HG02884 (cell line): Measurements from ENCODE around the gene CHFR.
"Not testable (repeated sequence)": the region's sequence is repeated elsewhere in the genome, so short reads cannot be mapped to it uniquely, and the experiment has no call there.

Experiments used
- ATAC-seq: cut with Tn5 transposase; IDR thresholded peaks from one replicate; pipeline ENCODE4 v1.9.1; 2021; ENCODE audit warnings: mild to moderate bottlenecking, moderate library complexity; ENCODE audit not compliant: unreplicated experiment

CHFR gene

DNA sequence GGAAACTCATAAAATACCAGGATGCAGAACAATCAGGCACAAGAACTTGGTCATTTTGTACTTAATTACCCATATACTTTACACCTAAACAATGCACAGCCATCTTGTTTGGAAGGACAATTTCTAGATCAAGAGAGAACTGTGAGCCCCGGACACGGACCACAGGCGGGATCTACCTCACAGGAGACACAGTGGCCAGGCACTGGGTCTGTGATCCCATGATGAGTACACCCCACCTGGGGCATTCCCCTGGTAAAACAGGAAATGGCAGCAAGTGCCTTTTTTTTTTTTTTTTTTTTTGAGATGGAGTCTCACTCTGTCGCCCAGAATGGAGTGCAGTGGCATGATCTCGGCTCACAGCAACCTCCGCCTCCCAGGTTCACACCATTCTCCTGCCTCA is 74.0 kb downstream of the CHFR start:
- no peak for ATAC-seq

DNA sequence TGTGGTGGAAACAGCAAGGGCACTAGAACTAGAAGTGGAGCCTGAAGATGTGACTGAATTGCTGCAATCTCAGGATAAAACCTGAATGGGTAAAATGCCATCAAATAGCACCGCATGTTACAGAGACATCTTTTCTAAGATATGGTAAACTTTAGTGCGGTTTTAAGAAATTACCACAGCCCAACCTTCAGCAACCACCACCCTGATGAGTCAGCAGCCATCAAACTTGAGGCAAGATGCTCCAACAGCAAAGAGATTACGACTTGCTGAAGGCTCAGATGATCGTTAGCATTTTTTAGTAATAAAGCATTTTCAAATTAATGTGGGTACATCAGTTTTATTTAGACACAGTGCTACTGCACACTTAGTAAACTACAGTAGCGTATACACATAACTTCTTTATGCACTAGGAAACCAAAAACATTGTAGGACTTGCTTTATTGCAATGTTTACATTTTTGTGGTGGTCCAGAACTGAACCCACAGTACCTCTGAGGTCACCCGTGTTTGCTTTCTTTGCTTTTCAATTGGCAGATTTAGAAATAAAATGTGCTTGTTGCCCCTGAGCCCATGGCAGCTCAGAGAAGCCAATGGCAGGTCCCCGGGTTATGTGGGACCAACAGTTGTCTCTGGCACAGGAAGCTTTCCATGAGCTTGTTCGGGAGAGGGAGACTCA is 74.6 kb downstream of the CHFR start:
- ATAC-seq, result no peak

DNA sequence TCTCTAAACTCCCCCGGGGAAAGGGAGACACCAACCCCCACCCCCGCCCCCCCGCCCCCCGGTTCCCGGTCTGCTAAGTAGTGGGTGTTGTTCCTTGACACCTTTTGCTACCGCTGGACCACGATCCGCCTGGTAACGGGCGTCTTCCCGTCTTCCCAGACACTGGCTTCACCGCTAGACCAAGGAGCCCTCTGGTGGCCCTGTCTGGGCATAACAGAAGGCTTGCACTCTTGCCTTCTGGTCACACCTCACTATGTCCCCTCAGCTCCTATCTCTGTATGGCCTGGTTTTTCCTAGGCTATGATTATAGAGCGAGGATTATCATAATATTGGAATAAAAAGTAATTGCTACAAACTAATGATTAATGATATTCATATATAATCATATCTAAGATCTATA is 78.0 kb downstream of the CHFR start:
- not testable (repeated sequence) for ATAC-seq

DNA sequence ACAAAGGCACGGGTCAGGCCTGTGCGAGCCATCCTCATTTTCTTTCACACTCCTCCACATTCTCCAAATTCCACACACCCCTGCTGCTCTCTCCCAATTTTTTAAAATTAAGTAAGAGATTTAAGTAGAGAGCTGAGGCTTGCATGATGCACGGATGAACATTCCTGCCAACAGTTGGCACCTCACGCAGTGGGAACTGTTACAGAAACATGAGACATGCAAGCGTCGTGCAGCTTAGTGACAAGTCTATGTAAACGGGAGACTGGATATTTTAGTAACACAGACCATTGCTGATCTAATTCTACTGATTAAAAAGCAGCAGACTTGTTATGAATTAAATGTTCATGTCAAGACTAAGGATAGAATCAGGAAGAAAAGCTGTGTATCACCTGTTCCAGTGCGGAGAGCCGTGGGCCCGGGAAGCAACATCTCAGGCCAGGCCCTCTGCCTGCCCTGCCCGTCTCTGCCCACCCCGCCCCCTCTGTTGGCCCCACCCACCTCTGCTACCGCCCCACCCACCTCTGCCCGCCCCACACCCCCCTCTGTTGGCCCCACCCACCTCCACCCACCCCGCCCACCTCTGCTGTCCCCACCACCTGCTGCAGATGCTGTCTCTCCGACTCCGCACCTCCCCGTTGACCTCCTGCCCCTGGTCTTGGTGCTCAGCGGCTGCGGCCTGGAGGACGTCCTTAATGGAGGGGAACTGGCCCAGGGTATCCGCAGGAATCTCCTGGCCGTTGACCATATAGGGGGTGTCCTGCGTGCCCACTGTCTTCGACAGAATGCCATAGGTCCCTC is 79.9 kb downstream of the CHFR start:
- ATAC-seq, result no peak

DNA sequence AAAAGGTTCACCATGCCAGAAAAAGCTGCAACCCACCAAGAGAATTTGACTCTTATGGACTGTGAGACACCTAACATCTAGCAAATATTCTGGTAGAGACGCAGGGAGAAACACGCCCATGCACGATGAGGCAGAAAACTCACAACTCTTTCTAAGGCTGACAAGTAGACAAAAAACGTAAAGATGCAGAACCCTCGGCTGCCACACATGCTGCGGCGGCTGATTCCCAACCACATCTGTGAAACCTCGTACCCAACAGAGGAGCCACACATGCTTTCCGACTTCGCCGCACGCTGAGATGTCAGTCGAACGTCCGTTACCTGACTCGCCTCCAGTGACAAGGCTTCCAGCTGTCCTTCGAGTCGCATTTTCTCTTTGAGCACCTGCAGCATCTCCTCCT is 80.5 kb downstream of the CHFR start:
- no peak for ATAC-seq

DNA sequence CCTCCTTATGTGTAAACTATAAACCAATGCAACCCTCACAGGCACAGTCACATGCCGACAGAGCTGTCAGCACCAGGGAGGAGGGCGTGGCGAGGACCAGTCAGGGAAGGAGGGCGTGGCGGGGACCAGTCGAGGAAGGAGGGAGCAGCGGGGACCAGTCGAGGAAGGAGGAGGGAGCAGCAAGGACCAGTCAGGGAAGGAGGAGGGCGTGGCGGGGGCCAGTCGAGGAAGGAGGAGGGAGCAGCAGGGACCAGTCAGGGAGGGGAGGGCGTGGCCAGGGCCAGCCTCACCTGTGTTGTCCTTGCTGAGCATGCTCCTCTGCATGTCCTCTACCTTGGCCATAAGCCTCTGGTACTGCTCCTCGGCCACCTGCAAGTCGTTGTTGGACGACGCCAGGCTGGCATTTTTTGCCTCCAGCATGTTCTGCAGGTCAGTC is 83.0 kb downstream of the CHFR start:
- no peak for ATAC-seq

DNA sequence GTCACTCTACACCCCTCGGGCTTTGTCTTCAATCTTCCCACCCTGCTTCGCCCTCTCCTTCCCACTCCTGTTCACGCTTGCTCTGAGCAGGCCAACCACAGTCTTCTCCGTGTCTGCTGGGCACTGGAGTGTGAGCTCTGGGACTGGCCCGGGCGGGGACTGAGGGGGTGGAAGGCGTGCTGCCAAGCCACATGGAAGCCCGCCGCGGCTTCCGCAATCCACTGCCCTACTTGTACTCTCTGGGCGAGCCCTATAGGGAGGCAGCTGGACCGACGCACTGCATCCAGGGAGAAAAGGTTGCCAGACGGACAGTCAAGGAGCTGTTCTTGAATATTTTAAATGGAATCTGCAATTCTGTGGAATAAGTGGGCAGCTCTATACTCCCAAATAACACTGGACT is 83.5 kb downstream of the CHFR start:
- ATAC-seq, result no peak

DNA sequence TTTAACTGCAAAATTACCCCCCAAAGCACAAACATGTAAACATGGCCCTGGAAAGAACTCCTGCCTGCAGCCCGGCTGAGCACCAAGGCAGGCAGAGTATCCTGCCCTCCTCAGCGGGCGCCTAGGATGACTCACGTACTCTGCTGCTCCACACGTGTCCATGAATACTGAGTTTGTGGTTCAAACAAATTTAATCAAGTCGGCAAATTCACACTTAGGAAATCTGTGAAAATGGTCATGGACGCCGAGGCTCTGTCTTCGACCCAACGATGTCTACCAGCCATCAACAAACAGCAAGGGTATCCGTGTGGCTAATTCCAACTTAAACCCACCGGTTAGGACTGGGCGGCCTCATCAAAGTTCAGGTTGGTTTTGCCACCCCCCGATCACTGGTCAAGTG is 84.3 kb downstream of the CHFR start:
- ATAC-seq, result no peak

DNA sequence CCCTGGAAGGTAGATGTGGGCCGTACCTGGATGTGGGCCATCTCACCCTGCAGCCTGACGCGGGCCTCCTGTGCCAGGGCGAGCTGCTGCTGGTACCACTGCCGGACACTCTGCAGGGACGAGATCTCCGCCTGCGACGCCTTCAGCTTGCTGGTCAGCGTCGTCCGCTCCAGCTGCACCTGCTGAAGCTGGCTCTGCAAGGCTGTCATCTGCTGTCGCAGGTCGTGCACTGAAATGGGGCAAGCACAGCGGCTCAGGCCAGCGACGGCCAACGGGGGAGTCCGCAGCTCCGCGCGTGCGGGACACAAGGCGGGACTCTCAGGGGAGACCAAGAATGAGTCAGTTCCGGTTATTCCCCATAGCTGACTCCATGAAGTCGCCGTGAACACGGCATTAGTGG is 85.7 kb downstream of the CHFR start:
- no peak for ATAC-seq

DNA sequence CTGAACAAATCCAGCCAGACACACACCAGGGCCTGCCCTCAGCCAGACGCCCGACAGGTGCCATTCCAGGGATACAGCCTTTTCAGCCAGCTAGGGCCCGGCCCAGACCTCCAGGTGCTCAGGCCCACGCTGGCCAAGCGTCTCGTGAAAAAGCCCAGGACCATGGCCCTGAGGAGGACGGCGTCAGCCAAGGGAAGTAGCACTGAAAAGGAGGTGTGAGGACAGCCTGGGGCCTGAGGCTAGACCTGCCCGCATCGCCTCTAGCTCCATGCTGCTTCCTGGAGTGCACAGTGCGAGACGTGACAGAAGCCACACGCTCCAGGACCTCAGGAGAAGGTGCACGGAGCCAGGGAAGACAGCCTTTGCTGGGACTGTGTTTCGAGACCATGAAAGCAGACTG is 88.6 kb downstream of the CHFR start:
- no peak for ATAC-seq

DNA sequence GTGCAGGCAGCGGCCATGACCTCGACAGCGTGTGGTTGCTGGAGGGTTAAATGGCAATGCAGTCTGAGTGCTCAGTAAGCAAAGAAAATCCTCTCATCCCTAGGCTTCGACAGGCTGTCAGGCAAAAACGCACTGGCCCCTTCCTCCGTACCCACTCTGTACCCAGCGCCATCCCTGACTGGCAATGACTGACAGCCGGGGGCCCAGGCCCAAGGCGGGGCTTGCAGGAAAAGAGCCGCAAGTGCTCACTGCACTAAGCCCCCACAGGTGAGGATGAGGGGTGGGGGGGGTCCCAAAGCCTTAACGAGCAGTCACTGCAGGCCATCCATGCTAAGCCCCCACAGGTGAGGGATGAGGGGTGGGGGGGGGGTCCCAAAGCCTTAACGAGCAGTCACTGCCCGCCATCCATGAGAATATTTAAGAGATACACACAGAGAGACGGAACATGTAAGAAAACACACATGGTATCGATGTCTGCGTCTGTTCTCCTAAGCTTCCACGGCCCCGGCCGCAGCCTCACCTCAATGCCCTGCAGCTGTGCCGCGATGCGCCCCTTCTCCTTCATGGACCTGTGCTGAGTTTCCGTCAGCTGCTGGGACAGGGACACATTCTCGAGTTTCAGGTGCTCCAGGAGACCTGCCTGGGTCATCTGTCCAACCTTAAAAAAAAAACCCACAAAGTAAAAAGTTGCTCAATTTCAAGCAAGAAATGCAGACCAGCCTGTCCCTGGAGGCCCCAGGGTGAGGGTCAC is 89.4 kb downstream of the CHFR start:
- ATAC-seq, result no peak

DNA sequence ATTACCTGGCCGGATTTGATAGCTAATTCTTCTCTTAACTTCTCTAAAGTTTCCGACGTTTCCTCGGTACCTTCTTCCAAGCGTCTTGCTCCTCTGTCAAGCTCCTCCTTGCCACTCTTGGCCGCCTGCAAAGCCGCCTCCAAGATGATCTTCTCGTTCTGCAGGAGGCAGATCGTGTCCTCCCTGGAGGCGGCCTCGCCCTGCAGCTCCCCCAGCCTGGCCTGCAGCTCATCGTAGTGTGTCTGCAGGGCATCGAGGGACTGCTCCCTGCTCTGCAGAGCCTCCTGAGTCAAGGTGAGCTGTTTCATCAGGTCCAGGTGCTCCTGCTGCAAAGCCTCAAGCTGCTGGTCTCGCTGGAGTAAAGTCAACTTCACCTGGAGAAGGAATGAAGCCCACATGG is 91.6 kb downstream of the CHFR start:
- ATAC-seq, result no peak

DNA sequence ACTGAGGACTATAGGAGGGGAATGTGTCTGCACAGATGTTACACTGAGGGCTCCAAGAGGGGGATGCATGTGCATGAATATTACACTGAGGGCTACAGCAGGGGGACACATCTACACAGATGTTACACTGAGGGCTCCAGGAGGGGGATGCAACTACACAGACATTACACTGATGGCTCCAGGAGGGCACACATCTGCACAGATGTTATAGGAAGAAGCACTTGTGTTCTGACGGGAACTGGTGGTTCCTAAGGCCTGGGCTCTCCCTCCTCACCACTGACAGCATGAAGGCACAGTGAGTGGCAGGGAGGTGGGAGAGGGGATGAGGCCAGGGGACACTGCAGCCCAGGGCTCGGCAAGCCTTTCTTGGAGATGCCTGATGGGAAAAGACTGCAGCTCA is 95.5 kb downstream of the CHFR start:
- not testable (repeated sequence) for ATAC-seq

DNA sequence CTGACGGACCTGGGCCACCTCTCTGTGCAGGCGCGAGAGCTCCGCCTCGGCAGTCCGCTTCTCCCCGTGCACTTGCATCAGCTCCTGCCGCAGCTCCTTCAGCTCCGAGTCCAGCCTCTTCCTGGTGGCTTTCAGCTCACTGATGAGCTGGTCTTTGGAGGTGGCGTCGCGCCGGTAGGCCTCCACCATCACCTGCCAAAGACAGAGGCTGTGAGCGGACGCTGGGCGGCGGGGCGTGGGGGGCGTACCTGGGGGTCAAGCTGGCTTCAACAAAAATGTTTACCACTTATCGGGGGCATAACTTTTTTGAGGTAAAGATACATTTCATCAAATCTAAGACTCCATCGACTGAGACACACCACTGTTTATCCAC is 98.3 kb downstream of the CHFR start:
- no peak for ATAC-seq

DNA sequence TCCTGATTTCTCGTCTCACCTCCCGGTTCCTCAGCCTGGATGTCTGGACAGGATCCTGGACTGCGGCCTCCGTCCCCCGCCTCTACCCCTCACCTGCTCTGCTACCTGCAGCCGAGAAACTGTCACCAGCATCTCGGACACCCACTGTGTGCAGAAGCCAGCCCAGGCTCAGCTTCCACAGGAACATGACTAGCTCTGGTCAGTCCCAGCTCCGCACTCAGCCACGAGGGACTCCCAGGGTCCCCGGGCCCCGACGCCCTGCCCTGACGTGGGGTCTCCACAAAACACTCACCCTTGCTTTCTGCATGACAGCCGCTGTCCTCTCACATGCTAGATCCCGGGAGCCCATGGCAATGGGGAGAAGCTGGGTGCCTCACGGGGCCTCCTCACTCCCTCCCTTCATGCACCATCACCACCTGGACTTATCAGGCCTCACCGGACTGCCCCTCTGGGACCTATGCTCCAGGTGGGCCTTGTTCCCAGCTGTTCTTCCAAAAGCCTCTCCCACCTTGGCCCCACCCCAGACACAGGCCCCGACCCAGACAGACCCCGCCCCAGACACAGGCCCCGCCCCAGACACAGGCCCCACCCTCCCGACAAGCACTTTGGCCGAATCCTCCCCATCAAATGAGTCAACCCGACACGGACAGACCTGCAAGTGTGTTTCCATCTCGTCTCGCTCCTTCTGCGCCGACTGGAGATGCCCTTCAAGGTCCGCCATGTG is 98.9 kb downstream of the CHFR start:
- no peak for ATAC-seq

DNA sequence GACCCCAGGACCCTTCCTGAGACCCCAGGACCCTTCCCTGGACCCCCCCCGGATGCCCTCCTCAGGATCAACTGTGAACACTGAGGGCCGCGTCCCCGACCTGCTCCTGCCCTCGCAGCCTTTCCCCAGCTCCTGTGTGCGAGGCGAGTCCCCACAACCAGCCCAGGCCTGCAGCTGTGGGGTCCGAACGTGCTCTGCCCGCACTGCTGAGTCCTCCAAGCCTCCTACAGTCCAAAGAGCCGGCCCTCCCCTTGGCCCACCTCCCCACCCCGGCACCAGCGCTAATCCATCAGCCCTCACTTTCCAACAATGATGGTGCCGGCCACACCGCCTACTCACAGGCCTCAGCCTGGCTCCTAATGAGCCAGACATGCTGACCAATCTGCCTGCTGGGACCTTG is 99.5 kb downstream of the CHFR start:
- ATAC-seq, result no peak

DNA sequence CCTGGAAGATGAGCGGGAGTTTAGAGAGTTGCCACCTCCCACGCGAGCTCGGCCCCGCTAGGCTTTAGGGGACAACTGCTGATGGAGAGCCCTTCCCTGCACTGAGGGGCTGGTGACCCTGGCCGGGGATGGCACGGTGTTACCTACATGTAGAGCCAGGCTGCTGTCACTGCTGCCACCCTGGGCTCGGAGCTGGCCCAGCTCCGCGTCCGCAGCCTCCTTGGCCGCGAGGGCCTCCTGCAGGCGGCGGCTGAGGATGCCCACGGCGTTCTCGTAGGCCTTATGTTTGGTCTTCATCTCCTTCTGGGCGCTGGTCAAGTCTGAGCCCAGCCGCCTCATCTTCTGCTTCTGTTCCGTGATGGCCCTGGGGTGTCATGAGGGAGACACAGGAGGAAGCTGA is 101.2 kb downstream of the CHFR start:
- ATAC-seq, result no peak

DNA sequence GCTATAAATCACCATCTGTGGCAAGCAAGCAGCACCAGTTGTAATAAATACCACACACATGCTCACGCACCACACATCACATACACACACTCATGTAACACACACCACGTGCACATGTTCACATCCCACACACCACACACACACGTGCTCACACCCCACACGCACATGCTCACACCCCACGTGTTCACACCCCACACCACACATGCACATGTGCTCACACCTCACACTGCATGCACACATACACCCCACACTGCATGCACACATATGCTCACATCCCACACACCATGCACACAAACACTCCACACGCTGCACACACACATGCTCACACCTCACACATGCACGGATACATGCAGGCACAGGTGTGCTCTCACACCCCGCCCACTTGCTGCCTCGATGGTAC is 102.8 kb downstream of the CHFR start:
- no peak for ATAC-seq

DNA sequence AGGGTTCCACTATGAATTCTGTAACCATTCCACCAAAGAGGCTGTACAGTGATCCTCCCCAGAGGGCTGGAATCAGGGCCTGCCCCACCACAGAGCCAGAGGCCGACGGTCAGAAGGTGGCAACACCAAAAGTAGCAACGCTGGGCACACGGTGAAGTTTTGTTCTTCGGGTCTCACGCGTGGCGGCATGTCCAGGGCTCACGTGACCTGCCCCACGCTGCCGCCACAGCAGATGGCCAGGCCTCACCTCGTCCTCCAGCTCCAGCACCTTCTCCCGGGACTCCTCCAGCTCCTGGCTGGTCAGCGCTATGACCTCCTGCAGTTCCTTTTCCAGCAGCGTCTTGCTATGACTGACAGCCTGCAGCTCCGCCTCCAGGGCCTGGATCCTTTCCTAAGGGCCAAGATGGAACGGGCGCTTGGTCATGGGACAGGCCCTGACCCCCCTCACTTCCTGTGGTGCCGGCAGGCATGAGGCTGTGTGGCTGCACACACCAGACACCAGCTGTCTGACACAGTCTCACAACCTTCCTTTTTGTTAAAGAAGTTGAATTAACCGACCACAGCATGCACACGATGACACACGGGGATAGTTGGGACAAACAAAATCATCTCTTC is 103.4 kb downstream of the CHFR start:
- ATAC-seq, result no peak
